GM18867 (cell line): ENCODE data around the gene C1orf105.
"Not testable (repeated sequence)": the region's sequence is repeated elsewhere in the genome, so short reads cannot be mapped to it uniquely, and the experiment has no call there.

Experiments used
- ATAC-seq: cut with Tn5 transposase; IDR thresholded peaks from one replicate; pipeline ENCODE4 v1.9.1; 2021; ENCODE audit warnings: mild to moderate bottlenecking, moderate library complexity; ENCODE audit not compliant: unreplicated experiment

The C1orf105 gene

GRCh38 chr1:172425339-172425738, 4.9 kb downstream of the C1orf105 start:
- ATAC-seq, result no peak

- ATAC-seq, result no peak
Observed at GRCh38 chr1:172427191-172427590, 6.7 kb downstream of the C1orf105 start.

GRCh38 chr1:172429331-172430127, 9.0 kb downstream of the C1orf105 start:
- ATAC-seq, result no peak

DNA sequence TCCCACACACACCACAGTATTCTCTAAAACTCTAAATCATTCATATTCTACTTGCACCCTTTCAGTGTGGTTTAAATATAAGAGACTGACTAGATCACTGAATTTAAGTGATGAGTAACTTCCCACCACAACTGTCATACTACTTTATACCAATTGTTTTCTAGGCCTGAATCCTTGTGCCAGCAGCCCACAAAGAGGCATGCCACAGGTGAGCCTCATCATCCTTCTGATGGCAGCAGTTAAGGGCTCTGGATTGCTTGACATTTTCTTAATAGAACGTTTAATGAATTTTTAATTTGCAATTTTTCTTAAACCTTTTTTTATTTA, 9.6 kb downstream of the C1orf105 start:
- ATAC-seq, result no peak

GRCh38 chr1:172431204-172431603, 10.7 kb downstream of the C1orf105 start:
- no peak for ATAC-seq

DNA sequence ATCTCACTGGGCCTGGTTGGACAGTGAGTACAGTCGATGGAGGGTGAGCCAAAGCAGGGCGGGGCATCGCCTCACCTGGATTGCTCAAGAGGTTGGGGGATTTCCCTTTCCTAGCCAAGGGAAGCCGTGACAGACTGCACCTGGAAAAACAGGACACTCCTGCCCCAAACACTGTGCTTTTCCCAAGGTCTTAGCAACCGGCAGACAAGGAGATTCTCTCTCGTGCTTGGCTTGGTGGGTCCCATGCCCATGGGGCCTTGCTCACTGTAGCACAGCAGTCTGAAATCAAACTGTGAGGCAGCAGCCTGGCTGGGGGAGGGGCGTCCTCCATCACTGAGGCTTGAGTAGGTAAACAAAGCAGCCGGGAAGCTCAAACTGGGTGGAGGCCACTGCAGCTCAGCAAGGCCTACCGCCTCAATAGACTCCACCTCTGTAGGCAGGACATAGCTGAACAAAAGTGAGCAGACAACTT, 11.3 kb downstream of the C1orf105 start:
- ATAC-seq, result no peak

GRCh38 chr1:172437183-172437582, 16.7 kb downstream of the C1orf105 start:
- not testable (repeated sequence) for ATAC-seq

GRCh38 chr1:172442404-172442803, 21.9 kb downstream of the C1orf105 start:
- no peak for ATAC-seq

DNA sequence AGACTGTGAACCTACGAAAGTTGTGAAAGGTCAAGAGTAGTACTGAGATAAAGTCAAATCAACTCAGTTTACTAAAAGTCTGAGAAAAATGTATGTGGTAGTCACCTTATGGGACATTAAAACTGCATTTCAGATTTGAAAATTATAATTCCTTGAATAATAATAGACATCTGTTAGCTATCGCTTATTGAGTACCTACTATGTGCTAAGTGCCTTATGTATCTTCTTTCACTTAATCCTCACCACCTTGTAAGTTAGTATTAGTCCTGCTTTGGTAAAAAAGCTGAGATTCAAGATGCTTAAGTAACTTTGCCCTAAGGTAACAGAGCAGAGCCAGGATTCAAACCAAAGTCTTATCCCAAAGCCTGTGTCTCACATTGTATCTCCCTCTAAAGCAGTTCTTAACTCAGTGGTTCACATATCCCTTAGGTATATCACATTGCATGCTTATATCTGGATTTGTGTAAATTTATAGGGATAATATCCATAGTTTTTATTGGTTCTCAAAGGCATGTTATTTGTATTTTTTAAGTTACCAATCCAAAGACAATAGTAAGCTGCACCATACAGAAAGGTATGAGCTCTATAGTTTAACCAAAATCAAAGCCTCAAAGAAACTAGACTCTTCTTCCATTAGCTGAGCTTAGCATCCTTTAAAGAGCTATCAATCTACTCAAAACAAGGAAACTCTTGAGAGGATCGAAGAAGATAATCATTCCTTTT, 22.5 kb downstream of the C1orf105 start:
- no peak for ATAC-seq

DNA sequence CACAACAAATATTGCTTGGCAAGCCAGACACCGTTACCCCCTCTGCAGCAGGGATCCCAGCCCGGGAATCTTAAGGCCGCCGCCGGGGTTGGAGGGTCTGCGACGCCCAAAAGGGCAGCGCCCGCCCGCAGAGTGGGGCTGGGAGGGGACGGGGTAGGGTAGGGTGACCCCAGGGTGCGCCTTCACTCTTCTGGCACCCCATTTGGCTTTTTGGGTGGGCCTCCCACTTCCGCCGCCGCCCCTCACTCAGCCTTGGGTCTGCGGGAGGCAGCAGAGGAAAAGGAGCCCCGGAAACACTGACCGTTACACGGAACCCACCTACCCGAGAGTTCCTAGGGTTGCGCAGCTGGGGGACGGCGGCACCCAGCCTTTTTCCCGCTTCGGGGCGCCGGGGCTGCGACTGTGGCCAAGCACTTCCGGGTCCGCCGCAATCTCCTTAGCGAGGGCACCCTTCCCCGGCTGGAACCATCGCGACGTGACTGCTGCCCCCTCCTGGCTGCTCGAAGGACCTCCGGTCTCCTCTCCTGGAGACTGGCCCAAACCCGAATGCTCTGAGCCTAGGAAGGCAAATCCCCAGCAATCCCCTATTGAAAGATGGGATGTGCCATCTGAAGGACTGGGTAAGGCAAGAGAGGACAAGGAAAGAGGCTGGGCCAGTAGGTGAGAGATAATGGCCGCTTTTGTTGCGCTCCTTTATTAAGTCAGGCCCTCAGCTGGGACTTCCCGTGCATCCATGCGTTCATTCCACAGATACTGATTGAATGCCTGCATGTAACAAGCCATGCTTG, 23.4 kb downstream of the C1orf105 start, which contains the start of gene PIGC:
PIGC (minus strand) TSS at position 404 of the 788 bp plus-strand sequence. CDS start 1,447 bp downstream, outside the sequence.
- ATAC-seq, result peak; percentile 100

DNA sequence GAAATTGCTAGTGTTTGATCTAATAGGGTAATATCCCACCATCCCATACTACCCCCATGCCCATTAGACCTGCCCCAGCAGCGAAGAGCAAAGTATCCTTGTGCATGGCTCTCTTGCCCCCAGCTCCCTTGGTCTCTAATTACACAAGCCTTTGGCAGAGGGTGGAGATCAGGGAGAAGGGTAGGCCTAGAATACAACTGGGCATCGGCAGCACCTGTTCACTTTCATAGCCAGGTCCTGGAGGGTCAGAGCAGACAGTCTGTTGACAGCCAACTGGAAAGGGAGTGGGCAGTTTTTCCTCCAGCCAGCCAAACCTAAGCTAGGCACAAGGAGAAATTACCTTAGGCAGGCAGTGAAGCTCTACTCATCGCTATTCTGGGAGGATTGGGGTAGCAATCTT, 26.1 kb downstream of the C1orf105 start:
- ATAC-seq, result no peak

GRCh38 chr1:172447641-172448040, 27.2 kb downstream of the C1orf105 start:
- ATAC-seq, result no peak

GRCh38 chr1:172448995-172449584, 28.6 kb downstream of the C1orf105 start:
- no peak for ATAC-seq

DNA sequence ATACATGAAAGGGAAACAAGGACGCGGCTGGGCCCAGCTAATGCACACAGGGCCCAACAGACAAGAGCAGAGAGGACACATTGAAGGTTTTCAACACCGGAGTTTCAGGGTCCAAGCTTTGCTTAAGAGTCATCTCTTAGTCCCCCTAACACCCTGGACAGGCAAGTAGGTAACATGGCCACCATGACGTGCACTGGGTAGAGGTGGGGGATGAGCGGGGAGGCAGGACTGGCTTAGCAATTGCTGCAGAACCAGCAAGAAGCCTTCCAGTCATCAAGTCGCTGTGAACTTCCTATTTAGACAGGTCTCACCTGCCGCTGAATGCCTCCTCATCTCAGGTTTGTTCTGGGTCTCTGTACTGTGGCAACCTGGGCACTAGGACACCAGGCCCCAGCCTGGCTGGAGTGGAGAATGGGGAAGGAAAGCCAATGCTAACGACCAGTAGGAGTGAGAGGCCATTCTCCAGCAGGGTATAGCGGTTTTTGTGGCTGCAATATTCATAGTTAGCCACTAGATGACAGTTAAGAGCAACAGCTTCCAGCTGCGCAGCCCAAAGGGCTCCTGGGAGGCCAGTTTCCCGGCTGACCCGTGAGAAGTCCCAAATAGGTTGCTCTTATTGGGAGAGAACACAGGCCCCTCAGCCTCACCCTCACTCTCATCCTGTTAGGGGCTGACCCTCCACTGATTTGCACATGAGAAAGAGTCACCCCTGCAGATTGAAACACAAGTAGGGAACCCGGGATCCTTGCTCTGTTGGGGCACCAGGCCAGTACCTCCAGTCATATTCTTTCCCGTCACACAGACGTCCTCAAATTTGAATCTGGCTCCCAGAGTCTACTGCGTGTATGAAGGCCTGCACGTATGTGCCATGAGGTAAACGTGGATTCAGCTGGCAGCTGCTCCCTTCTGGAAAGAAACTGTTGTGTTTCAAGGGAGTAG, 29.4 kb downstream of the C1orf105 start:
- ATAC-seq, result peak; percentile 92

- no peak for ATAC-seq
Observed at GRCh38 chr1:172450524-172450885, 30.0 kb downstream of the C1orf105 start.

- ATAC-seq, result no peak
Observed at GRCh38 chr1:172451002-172451443, 30.5 kb downstream of the C1orf105 start.

GRCh38 chr1:172452536-172453152, 32.2 kb downstream of the C1orf105 start:
- ATAC-seq, result no peak

GRCh38 chr1:172453153-172453545, 32.7 kb downstream of the C1orf105 start:
- no peak for ATAC-seq

DNA sequence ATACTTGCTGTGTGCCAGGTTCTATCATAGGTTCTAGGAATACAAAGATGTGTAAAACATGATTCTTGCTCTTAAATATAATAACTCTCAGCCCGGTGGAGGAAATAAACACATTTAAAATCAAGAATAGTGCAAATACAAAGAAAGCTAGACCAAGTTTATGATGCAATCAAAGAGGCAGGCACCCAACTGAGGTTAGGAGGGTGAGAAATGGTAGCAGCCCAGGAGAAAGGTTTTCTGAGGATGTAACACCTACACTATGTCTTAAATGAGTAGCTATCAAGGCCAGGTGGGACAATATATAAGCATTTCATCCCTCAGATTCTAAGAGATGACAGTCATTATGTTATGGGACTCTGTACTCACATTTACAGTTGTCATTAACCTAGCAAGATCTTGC, 33.1 kb downstream of the C1orf105 start:
- no peak for ATAC-seq
